ENCODE measurements around the gene DGKI.
"Not testable (repeated sequence)": the region's sequence is repeated elsewhere in the genome, so short reads cannot be mapped to it uniquely, and the experiment has no call there.

The DGKI gene

DNA sequence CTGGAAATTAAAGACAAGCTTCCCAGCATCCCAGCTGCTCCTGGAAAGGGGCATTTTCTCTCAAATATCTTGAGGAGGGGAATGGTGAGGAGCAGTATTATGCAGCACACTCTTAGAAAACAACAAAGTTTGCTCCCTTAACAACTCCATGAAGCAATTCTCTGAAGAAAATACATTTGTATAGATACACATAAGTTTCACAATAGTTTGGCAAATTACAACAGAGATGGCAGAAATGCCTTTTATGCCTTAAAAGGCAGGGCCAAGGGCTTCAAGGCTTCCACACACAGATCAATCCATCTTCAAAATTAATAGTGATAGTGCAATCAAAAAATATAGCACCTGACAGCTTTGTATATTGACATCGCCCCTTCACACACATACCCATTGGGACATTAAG lies 12.2 kb downstream of the DGKI start:
- DNase-seq, result no peak

DNA sequence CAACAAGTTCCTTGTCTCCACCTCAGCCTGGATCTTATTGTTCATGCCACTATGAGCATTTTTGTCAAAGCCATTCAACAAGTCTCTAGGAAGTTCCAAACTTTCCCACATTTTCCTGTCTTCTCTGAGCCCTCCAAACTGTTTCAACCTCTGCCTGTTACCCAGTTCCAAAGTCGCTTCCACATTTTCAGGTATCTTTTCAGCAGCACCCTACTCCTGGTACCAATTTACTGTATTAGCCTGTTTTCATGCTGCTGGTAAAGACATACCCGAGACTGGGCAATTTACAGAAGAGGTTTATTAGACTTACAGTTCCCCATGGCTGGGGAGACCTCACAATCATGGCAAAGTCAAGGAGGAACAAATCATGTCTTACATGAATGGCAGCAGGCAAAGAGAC lies 13.8 kb downstream of the DGKI start:
- DNase-seq, result not testable (repeated sequence)

DNA sequence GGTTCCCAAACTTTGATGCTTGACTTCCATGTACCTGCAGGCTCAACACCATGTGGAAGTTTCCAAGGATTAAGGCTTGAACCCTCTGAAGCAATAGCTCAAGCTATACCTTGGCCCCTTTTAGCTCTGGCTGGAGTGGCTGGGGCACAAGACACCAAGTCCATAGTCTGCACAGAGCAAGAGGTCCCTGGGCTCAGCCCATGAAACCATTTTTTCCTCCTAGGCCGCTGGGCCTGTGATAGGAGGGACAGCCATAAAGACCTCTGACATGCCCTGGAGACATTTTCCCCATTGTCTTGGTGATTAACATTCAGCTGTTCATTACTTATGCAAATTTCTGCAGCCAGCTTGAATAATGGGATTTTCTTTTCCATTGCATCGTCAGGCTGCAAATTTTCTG lies 14.4 kb downstream of the DGKI start:
- DNase-seq, result no peak

DNA sequence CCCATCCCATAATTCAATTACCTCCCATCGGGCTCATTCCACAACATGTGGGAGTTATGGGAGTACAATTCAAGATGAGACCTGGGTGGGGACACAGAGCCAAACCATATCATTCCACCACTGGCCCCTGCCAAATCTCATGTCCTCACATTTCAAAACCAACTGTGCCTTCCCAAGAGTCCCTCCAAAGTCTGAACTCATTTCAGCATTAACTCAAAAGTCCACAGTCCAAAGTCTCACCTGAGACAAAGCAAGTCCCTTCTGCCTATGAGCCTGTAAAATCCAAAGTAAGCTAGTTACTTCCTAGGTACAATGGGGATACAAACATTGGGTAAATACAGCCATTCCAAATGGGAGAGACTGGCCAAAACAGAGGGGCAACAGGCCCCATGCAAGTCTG lies 15.2 kb downstream of the DGKI start:
- DNase-seq, result not testable (repeated sequence)

DNA sequence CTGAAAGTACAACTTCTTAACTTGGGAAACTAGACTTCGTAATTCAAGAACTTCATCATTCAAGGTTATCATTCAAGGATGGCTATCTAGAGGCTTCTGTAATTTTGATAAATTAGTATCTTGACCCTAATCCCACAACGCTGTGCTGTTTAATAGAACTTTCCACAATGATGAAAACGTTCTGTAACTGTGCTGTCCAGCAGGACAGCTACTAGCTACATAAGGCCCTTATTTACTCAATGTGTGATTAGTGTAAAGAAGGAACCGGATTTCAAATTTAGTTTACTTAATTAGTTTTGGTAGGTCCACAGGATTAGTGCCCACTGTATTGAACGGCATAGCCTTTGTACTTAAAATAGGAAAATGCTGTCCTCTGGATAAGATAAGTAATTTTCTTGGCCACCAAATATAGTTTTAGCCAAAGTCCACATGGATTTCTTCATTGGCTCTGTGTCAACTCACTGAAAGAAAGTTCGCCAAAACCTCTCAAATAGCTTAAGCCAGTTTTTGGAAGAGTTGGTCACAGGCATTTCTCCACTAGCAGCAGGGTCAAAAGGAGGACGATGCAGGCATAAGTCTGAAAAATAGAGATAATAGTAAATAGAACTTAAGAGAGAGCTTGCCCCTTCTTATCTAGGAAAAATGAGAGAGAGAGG lies 17.3 kb downstream of the DGKI start:
- DNase-seq, result no peak

DNA sequence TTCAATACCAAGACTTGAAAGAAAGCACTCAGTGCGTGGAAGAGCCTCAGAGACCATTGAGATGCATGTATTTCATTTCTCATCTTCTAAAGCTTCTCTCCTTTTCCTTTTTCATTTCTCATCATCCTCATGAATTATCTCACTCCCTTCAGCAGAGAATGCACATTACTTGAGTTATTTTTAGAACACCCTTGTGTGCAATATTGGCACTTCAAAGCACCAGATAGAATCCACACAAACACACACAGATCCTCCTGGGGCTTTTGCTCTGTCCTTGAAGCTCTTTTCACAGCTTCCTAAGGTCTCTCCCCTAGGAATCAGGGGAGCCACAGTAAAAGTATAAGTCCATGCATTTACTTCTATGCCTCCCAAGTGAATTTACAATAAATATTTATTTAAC lies 18.3 kb downstream of the DGKI start:
- no peak for DNase-seq

DNA sequence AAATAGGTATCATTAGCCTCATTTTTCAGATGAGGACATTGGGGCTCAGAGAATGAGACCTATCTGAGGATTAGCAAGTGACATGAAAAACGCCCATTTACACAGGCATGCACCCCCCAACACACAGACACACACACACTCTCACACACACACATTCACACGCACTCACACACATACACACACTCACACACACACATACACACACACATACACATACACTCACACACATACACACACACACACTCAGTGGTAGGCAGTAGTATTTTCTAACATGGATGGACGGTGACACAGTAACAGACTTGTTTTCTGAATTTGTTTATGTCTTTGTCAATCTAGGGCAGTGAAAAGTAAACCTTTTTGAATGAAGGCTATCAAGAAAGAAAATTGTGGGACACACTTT lies 21.3 kb downstream of the DGKI start:
- no peak for DNase-seq

DNA sequence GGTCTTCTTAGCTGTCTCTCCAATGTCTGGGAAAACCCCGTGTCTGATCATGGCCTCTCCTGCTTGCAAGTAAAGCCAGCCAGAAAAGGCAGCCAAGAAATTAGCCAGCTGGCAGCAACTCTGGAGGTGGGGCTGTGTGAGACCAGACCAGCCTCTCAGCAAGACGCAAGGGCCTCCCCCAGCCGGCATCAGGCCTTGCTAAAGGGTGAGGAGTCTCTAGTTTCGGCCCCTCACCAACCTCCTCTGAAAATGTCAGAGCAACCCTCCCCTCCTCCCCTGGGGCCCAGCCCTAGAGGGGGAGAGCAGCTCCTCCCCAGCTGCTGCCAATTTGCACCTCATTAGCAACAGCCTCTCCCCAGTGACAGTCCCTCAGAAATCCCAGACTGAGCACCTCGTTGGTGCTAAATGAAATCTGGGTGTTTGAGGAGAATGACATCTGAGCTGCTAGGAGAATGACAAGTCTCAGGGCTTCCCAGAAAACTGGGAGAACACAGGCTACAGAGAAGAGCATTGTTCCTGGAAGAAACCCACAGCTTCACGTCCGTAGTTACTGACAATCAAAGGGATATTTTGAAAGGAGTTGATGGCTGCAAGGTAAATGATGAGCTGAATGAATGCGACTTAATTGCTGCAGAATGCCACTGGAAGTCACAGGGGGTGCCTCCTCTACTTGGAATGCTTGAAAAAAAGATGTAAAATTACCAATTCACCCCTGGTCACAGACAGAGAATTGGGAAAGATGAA lies 25.9 kb downstream of the DGKI start:
- DNase-seq, result no peak

DNA sequence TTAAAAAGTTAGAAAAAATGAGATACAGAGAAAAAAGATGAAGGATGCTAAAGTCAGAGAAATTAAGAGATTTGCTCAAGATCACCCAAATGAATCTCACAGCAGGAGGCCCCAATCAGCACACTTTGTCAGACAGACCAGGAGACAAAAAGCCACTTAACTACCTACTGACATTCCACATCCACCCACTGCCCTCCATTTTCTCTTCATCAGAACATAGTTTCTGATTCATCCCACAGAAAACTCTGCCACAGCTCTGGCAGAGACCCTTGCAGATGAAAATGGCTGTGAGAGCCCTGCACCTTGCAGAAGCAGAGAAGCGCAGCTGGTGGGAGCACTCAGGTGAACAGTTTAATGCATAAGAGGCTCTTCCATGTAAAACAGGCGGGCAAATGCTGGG lies 26.6 kb downstream of the DGKI start:
- DNase-seq, result no peak

DNA sequence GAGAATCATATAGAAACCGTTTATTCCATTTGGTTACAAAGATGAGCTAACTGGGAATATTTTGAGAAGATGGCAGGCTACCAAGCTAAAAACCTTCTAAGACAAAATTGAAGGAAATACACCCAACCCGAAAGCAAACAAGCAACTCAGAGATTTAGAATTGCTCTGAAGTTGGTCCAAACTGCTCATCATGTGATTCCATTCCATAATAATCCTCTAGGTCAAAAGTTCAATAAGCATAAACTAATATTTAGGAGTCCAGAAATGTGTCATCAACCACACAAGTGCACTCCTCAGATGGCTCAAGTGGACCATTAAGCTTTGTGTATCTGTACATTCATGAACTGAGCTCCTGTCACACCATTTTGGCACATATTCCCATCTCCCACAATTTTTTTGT lies 28.7 kb downstream of the DGKI start:
- no peak for DNase-seq

DNA sequence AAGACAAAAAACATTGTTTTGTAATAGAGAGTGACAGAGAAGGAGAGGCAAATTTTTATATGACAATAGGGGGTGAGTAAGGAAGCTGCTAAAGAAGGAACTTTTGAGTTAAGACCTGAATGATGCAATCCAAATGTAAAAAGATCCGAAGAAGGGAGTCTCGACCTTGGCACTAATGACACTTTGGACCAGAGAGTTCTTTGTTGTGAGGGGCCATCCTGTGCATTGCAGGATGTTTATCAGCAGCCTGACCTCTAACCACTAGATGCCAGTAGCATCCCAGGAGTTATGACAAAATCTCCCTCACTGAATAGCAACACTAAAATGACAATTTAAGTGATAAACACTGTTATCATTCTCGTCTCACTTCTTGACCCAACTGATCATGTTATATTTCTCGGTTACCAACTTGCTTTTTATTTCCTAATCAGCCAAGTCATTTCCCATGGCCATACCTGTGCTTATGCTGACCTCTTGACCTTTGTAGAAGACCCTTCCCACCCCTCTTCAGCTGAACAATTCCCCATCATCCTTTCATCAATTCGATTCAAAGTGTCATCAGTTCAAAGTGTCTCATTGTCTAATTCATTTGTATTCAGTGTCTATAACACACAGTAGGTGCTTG lies 30.0 kb downstream of the DGKI start:
- DNase-seq, result no peak

DNA sequence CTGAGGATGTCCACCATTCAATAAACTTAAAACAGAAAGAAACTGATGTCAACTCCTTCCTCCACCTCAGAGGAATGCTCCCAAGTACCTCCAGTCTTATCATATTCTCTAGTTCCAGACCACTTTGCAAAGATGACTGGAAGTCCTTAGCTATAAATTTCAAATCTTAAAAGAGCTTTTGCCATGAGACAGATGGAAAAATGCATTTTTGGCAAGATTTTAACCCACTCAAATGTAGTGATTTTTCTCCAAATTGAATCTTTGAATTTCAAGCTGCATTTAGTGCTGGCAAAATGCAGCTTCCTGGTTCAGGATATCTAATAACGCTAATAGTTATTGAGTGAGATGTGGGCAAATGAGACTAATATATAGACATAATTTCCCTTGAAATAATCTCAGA lies 33.2 kb downstream of the DGKI start:
- no peak for DNase-seq

DNA sequence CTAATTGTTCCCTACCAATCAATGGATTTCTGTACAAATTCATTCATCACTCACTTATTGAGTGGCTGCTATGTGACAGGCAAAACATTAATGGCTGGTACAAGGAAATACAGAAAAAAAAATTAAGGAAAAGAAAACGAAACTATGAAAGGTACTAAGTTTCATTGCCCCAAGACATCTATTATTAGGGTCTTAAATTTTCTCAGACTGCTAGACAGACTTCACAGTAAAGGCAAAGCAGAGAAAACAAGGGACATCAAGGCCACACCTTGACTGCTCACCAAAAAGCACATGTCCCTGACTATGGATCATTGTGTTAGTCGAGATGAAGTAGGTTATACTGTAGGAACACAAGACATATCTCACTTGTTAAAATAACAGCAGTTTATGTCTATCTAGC lies 36.5 kb downstream of the DGKI start:
- DNase-seq, result no peak

DNA sequence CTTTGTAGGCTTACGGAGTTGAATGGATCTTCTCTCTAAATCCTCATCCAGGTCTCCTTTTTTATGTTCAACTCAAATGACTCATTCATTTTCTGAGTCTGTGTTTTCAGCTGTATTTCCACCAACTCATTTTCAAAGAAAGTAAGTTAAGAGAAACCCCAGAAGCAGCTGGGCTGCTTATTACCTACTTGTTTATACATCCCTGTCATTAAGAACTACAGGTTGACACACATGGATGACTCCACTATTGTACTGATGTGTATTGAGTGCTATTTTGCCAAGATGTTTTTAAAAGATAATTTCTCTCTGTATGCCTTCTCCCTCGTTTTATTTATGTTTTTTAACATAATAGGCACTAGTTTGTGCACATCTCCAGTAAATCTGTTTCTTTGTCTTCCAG lies 41.9 kb downstream of the DGKI start:
- DNase-seq, result no peak

DNA sequence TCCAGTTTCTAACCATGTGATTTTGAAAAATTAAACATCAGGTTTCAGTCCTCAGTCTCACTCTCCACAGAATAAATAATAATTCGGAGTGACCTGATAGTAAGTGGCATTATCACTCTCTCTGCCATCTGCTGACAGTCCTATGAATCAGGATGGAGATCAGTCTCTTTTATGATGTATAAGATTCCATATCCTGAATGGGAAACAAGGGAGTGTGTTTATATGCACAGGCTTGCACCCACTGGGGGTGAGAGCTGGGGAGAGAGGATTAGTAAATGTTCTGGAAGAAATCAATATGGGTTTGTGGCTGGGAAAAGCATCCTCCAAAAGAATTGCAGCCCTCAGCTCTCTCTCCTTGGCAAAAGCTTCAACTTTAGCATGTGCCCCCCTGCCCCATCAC lies 45.3 kb downstream of the DGKI start:
- no peak for DNase-seq

DNA sequence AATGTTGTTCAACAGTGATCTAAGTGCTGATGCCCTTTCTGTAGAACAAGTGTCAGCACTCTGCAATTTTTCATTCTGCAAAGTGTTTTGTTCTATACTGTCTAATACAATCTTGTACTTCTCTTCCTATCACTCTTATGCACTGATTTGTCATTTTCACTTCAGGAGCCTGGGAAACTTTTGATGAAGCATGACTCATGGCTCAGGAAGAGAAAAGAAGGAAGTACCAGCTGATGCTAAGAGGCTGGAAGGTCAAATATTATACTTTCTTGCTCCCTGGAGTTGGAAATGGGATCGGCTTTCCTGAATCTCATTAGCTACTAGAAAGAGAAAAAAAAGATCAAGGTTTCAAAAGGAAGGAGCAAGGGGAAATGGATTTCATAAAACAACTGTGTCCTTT lies 45.8 kb downstream of the DGKI start:
- no peak for DNase-seq

DNA sequence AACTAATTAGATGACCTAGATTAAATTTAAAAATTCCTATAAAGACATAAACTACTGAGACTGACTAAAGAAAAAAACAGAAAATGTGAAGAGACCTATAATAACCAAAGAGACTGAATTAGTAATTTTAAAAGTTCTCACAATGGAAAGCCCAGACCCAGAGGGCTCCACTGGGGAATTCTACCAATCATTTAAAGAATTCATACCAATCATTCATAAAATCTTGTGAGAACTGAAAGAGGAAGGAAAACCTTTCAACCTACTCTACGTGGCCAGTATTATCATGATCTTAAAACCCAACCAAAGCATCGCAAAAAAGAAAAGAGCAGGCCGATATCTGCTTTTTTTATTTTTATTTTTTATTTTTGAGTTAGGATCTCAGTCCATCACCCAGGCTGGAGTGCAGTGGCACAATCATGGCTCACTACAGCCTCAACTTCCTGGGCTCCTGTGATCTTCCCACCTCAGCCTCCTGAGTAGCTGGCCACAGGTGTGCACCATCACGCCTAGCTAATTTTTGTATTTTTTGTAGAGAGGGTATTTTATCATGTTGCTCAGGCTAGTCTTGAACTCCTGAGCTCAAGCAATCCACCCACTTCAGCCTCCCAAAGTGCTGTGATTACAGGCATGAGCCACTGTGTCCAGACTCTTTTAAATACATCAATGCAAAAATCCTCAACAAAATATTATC lies 48.6 kb downstream of the DGKI start:
- DNase-seq, result no peak

DNA sequence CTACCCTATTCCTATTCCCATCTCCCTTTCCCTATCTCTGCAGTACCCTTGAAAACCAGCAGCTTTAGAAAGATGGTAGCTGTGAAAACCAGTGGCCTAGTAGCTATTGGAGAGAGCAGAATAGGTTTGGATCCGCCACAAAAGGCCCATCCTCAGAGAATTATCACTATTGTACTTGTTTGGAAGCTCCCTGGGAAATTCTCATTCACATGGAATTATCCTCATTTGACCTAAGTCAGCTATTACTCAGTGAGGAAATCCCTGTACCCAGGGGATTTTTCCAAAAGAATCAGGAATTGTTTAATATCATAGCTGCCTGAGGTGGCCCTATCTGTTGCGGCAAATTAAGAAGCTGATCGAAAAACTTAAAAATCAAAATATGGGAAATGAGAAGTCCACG lies 51.6 kb downstream of the DGKI start:
- no peak for DNase-seq

DNA sequence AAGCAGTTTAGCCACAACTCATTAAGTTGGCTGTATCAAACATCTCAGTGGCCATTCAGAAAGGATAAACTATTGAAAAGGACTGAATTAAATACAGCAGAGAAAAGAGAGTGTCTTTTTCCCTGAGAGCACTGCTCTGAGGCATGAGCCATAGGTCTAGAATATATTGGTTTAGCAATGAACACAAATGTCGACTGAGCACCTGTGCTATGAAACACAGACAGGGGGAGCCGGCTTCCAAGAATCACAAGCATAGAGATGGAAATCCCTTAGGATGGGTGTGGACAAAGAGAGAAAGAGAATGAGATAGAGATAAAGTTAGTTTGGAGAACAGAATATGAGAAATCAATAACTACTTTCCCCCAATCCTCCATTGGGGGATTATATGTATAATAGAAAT lies 54.8 kb downstream of the DGKI start:
- DNase-seq, result no peak

DNA sequence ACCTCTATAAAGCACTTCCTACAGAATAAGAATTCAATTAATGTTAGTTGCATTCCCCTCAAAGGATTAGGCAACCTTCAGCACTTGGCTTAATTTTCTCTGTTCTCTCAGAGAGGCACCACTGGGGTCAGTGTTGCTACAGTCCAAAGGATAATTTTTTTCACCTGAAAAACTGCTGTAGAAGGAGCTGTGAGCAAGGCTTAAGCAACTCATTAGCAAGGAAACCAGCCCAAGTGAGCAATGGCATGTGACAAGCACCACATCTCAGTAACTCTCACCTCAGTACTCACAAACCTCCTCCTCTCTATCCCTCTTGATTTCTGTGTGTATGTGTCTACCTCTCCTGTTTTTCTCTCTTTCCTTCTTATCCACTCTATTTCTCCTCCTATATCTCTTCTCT lies 55.9 kb downstream of the DGKI start:
- no peak for DNase-seq

DNA sequence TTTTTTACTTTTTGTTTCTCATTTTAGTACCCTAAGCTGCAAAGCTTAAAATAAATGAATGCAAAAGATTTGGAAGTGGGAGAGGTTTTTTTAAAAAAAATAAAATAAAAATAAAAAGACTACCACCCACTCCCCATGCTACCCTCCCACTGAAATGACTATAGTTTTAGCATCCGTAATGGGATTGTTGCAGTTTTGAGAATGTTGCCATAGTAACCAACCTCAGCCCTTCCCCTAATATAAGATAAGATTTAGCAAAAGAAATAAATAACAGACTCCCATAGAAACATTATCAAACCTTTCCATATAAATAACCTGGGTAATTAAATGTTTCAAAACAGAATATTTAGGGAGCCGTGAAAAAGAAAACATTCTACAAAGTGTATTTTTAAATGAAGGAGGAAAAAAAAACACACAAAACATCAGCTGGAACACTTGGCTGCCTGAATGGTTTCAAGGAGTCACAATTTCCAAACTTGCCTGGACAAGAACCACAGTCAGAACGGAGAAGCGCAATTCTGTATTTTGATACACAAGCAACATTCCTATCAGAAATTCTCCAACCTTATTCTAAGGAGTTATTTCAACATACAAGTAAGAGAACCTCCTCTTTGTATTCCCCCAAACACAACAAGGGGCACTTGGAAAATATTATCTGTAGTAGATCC lies 57.4 kb downstream of the DGKI start:
- DNase-seq, result no peak

DNA sequence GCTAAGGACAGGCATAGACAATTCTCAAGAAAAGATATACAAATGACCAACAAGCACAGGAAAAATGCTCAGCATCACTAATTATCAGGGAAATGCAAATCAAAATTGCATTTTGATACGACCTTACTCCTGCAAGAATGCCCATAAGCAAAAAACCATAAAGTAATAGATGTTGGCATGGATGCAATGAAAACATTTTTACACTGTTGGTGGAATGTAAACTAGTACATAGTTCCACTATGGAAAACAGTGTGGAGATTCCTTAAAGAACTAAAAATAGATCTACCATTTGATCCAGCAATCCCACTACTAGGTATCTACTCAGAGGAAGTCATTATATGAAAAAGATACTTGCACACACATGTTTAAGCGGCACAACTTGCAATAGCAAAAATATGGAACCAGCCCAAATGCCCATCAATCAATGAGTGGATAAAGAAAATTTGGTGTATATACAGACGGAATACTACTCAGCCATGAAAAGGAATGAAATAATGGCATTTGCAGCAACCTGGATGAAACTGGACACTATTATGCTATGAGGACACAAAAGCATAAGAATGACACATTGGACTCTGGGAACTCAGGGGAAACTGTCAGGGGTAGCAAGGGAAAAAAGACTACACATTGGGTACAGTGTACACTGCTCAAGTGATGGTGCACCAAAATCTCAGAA lies 59.3 kb downstream of the DGKI start:
- DNase-seq, result no peak

DNA sequence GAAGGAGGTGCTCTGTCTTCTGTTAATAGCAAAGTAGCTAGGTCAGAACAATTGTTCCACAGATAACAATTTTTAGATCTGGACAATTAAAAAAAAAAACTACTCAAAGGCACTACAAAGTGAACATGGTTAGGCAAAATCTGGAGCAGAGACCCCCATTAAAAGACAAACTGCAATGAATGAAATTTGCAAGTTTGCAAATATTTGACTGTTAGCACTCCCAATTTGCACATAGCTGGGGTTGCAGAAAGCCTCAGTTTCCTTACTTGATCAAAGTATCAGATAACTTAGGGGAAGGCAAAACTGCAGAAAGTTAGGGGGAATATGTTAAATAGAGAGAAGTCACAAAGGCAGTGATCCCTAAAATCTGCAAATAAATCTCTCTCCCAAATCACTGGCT lies 68.3 kb downstream of the DGKI start:
- DNase-seq, result no peak
